Osteocyte (in vitro differentiated cells): Measurements from ENCODE around the gene SNX24. TPM values are rescaled to one million over a fixed set of nuclear protein-coding genes. Genes with fewer than 3 reads are reported as not detected.

Experiments used
- DNase-seq: peaks from one replicate; pipeline ENCODE4 v3.0.0; 2021; ENCODE audit warnings: mixed read lengths; ENCODE audit not compliant: unreplicated experiment; ENCODE audit errors: extremely low spot score
- H3K27ac Mint-ChIP-seq: one replicate; pipeline ENCODE4 v1.8.0; 2021; ENCODE audit warnings: mild to moderate bottlenecking, mixed read lengths; ENCODE audit not compliant: unreplicated experiment
- H3K27me3 Mint-ChIP-seq: one replicate; pipeline ENCODE4 v1.8.0; 2021; ENCODE audit warnings: mixed read lengths; ENCODE audit not compliant: unreplicated experiment
- H3K36me3 Mint-ChIP-seq: one replicate; pipeline ENCODE4 v1.8.0; 2021; ENCODE audit warnings: mixed read lengths; ENCODE audit not compliant: unreplicated experiment
- H3K4me1 Mint-ChIP-seq: one replicate; pipeline ENCODE4 v1.8.0; 2021; ENCODE audit warnings: mixed read lengths; ENCODE audit not compliant: unreplicated experiment
- H3K4me3 Mint-ChIP-seq: one replicate; pipeline ENCODE4 v1.8.0; 2021; ENCODE audit warnings: mild to moderate bottlenecking, moderate library complexity, mixed read lengths; ENCODE audit not compliant: unreplicated experiment
- H3K9me3 Mint-ChIP-seq: one replicate; pipeline ENCODE4 v1.8.0; 2021; ENCODE audit warnings: mixed read lengths; ENCODE audit not compliant: unreplicated experiment
- total RNA-seq: library from RNA; stranded (reverse); gene quantifications from 2 replicates; pipeline ENCODE4 v1.2.1, GENCODE V29; 2021
- TF ChIP-seq, protein P1 (sequence below): fragments of 200-600 bp; sonication (generic); IDR thresholded peaks from 2 replicates; pipeline ENCODE4 v1.5.0; 2021; ENCODE audit warnings: antibody characterized with exemption, mild to moderate bottlenecking, moderate library complexity

Gene SNX24
- total RNA-seq, 1 donor from 2014 or later, result 7.0 TPM

DNA sequence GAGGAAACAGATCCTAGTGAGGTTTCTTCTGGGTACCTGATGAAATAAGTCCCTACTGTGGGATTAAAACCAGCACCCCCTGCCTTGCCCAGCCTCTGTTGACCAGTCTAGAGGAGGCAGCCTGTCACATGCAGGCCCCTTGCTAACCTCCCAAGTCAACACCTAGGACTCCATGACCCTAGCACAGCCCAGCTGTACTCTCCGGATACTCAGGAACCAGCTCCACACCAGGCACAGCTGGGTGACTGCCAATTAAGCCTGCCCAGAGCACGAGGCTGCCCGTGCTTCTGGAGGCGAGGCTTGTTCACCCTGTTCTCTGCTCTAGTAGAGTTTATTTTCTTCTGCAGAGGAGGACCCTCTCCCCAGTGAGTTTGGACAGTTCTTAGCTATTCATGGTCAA, 92.5 kb downstream of the SNX24 start:
- peaks cover 5% of the 10 kb centered on the region for H3K4me1 Mint-ChIP-seq

GRCh38 chr5:122940890-122941289, 95.5 kb downstream of the SNX24 start:
- Mint-ChIP-seq H3K27me3 (no peaks in the 10 kb centered on the region), H3K27ac (no peak overlapping the region), H3K36me3 (peaks cover 8% of the 10 kb centered on the region), H3K4me1 (peaks cover 5% of the 10 kb centered on the region), H3K9me3 (peaks cover 4% of the 10 kb centered on the region), H3K4me3 (no peak overlapping the region)
- DNase-seq, result no peak
- TF ChIP-seq, protein P1, sequence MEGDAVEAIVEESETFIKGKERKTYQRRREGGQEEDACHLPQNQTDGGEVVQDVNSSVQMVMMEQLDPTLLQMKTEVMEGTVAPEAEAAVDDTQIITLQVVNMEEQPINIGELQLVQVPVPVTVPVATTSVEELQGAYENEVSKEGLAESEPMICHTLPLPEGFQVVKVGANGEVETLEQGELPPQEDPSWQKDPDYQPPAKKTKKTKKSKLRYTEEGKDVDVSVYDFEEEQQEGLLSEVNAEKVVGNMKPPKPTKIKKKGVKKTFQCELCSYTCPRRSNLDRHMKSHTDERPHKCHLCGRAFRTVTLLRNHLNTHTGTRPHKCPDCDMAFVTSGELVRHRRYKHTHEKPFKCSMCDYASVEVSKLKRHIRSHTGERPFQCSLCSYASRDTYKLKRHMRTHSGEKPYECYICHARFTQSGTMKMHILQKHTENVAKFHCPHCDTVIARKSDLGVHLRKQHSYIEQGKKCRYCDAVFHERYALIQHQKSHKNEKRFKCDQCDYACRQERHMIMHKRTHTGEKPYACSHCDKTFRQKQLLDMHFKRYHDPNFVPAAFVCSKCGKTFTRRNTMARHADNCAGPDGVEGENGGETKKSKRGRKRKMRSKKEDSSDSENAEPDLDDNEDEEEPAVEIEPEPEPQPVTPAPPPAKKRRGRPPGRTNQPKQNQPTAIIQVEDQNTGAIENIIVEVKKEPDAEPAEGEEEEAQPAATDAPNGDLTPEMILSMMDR, result no peak

More for the DNA sequence above, 92.5 kb downstream of the SNX24 start:
- Mint-ChIP-seq H3K4me3 (no peak overlapping the region), H3K36me3 (peaks cover 5% of the 10 kb centered on the region), H3K9me3 (peaks cover 4% of the 10 kb centered on the region), H3K27me3 (no peaks in the 10 kb centered on the region), H3K27ac (no peak overlapping the region)
- DNase-seq, result no peak
- TF ChIP-seq, protein P1, result no peak

- Mint-ChIP-seq H3K4me3 (no peak overlapping the region), H3K4me1 (peaks cover 5% of the 10 kb centered on the region), H3K36me3 (peaks cover 8% of the 10 kb centered on the region), H3K27me3 (no peaks in the 10 kb centered on the region), H3K9me3 (peaks cover 4% of the 10 kb centered on the region), H3K27ac (no peak overlapping the region)
- DNase-seq, result no peak
- TF ChIP-seq, protein P1, result no peak
These were observed 96.3 kb downstream of the SNX24 start for GRCh38 chr5:122941737-122942136.

DNA sequence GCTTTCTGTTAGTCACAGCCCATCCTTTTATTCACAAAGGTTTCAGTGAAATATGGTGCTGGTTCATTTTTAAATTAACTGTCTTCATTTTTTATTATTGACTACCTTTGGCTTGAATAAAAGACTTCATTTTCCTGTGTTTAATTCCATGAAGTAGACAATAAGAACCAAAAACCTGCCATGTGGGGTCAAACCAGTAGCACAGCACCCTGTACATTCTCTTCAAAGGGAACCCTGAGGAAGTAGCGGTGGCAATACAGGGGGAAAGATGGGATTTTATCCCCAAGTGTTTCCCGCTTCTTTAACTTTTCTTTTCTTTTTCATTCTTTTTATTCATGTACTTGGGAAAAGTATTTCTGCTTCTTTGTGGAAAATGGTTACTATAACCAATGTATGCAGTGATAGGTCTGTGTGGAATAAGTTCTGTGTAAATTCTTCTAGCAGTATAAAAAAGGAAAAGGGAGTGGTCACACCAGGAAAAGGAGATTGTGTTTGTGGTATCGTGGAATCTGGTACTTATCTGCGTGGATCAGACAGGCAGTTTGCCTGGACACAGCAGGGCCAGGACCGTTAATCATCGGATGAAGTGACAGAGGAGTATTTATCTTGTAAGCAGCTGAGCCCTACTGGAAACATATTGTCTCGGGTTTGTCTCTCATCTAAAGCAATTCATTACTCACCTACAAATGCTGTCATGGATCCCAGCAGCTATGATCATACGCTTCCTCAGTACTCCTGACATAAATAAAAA, 96.9 kb downstream of the SNX24 start:
- no peak for DNase-seq
- TF ChIP-seq, protein P1, result no peak
- Mint-ChIP-seq H3K9me3 (peaks cover 4% of the 10 kb centered on the region), H3K27ac (no peak overlapping the region), H3K27me3 (no peaks in the 10 kb centered on the region), H3K36me3 (peaks cover 8% of the 10 kb centered on the region), H3K4me1 (peaks cover 5% of the 10 kb centered on the region), H3K4me3 (no peak overlapping the region)

GRCh38 chr5:122943050-122943698, 97.8 kb downstream of the SNX24 start:
- H3K4me3 Mint-ChIP-seq, result no peak overlapping the region
- H3K36me3 Mint-ChIP-seq, result peaks cover 8% of the 10 kb centered on the region
- H3K9me3 Mint-ChIP-seq, result peaks cover 4% of the 10 kb centered on the region
- peaks cover 5% of the 10 kb centered on the region for H3K4me1 Mint-ChIP-seq
- TF ChIP-seq, protein P1, result no peak
- H3K27me3 Mint-ChIP-seq, result no peaks in the 10 kb centered on the region
- no peak for DNase-seq
- no peak overlapping the region for H3K27ac Mint-ChIP-seq
